GM19351 (cell line): ENCODE measurements around the gene PHKA1.
"Not testable (repeated sequence)": the region's sequence is repeated elsewhere in the genome, so short reads cannot be mapped to it uniquely, and the experiment has no call there.

ENCODE experiments used
- ATAC-seq: cut with Tn5 transposase; IDR thresholded peaks from one replicate; pipeline ENCODE4 v1.9.1; 2021; ENCODE audit warnings: mild to moderate bottlenecking, moderate library complexity; ENCODE audit not compliant: unreplicated experiment

The PHKA1 gene

DNA sequence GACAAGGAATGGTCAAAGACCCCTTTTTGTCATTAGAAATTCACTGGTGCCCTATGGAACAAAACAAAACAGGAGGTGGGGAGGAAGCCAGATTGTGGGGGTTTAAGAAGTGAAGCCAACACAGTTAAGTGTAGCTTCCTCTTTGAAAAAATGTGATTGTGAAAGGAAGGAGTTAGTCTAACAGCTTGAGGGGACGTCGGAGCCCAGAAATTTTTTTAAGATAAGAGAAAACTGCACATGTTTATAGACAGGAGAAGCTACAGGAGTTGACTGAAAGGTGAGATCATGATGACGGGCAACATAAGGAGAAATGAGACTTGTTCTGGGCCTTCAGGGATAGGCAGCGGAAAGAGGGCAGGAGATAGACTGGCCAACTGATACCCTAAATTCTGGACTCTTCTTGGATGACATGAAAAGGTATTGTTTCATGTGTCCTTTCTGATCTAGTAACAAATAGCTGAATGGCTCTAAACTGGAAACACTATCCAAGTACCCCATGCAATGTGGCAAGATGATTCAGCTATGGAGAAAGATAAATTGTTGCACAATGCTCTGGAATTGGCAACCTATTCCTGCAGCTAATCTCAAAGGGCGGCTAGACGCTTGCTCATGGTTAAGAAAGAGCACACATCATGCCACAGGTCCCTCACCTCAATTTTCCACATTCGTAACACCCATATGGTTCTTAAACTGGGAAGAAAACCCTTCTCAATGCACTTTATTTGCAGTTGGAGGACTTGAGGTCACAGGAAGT is 137.8 kb downstream of the PHKA1 start:
- ATAC-seq: no peak

DNA sequence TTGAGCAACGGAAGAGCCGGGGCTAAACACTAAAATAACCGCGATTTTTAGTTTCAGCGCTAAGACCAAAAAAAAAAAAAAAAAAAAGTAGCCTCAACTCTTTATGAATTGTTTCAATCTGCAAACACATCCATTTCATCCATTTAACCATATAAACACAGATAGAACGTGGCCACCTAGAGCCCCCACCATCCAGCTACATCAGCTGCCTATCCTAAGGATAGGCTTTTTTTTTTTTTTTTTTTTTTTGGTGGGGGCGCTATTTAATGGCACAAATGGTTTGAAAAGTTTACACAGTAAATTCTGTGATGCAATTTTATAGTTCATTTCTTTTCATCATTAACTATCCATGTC is 141.0 kb downstream of the PHKA1 start:
- peak; percentile 30 for ATAC-seq

DNA sequence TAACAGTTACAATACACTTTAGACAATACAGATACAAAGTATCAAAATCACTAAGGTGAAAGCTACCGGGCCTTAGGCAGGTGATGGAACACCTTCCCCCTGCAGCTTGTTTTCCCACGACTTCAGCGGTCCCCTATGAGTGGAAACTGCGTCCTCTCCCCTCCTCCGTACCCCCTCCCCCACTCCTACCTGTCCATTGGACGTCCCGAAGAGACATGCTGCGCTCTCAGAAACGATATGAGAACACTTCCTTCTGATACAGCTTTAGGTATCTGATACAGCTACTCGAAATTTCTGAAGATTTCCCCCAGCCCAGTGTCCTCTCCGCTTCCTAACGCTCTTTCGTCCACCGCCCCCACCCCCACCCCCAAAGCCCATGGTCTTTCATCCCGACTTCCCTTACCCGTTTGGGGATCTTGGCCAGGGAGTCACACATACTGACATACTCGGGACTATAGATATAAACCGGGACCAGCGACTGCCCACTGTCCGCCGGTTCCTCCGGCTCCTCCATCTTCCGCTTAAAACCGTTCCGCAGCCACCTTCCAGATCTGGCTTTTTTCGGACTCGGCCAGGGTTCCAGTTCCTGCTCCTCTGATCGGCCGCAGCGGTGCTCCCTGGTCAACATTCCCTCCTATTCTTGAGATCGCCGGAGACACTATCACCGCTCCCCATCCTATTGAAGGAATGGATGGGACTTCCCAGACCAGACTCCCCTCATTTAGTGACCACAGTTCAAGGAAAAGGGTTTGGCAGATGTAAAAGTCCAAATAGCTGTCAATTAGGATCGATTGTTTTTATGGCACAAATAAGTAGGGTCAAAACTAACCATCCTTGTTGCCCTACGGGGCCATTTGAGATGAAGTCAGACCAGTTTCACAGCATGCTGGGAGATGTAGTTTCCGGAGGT is 141.6 kb downstream of the PHKA1 start, which contains the start of gene HDAC8:
Gene HDAC8, minus strand, starts transcription at position 596 of the 910 bp plus-strand sequence. Its CDS starts 82 bp downstream, at position 514.
- peak; percentile 97 for ATAC-seq

DNA sequence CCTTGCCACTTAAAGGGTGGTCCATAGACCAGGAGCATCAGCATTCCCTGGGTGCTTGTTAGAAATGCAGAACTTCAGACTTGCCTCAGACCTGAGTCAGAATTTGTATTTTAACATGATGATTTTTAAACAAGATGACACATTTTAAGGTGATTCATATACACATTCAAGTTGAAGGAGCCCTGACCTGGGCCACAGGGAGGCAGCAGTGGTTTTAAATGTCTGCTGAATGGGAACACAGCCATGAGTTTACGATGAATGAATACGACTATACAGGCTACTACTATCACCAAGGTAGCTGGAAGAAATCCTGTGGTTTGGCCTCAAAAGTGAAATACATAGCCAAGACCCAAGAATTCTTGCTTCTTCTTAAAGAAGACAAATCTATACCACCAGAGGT is 144.3 kb downstream of the PHKA1 start:
- ATAC-seq: no peak

DNA sequence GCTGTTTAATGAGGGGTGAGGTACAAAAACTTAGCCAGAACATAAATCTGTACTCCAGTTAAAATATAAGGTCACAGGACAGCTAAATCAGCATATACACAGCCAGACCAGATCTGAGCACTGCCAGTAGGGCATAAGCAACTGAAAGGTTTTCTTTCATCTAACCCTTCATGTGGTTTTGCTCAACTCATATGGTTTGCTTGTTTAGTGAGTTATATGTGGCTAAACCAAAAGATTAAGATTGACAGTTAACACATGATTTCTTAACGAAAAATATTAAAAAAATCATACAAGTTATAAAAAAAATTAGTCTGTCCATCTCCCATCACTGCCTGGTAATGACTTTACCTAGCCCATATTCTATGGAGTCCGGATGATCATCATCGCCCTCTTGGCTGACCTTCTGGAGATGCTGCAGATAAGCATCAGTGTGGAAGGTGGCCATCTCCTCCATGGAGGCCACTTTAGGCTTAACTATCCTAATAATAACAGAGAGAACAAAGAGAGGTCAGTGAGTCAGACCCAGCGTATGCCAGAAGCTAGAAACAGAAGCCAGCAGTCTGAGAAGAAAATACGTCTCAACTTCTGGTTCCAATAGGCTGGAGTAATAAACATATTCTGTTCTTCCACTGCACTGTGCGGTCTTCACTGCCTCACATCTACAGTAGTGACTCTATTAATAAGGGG is 145.6 kb downstream of the PHKA1 start:
- ATAC-seq: no peak

DNA sequence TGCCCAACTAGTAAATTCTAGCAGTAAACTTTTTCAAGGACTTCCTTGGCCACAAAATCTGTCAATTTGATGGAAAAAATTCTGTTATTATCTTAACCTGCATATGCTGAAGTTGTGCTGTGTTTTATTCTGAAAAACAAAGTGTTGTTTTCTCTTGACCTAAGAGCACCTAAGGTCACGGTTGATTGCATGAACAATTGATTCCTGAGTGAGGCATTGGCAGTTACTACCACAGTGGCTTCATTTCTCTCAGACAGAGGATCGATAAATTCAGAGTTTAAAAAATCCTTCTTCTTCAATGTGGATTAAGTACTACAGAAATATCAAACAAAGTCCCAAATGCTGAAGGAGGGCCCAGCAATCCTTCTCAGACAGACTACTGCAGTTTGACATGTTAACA is 147.7 kb downstream of the PHKA1 start:
- no peak for ATAC-seq

DNA sequence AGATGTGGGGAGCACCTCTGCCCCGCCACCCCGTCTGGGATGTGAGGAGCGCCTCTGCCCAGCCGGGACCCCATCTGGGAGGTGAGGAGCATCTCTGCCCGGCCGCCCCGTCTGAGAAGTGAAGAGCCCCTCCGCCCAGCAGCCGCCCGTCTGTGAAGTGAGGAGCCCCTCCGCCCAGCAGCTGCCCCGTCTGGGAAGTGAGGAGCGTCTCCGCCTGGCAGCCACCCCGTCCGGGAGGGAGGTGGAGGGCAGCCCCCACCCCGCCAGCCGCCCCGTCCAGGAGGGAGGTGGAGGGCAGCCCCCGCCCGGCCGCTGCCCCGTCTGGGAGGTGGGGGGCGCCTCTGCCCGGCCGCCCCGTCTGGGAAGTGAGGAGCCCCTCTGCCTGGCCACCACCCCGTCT is 154.5 kb downstream of the PHKA1 start:
- not testable (repeated sequence) for ATAC-seq

DNA sequence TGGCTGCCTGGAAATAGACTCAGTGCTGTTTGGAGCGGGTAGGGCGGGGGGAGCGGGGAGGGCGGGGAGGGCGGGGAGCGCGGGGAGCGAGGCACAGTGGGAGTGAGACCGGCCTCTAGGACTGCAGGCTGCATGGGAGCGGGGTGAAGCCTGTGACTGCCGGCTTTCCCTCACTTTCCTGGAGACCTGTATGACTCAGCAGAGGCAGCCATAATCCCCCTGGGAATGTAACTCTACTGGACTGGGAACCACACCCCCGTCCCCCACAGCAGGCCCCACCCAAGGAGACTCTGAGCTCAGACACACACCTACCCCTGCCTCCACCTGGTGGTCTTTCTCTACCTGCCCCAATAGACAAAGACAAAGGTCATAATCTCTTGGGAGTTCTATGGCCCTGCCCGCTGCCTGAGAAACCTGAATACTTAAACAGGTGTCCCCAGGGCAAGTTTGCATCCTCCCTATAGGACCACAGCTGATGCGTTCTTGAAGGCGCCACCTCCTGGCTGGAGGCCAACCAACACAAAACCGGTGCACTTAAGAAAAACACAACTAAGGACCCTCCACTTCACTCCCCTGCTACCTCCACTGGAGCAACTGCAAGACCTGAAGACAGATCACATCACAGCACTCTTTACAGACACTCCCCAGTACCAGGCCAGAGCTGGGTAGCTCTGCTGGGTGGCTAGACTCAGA is 159.5 kb downstream of the PHKA1 start:
- ATAC-seq: no peak

DNA sequence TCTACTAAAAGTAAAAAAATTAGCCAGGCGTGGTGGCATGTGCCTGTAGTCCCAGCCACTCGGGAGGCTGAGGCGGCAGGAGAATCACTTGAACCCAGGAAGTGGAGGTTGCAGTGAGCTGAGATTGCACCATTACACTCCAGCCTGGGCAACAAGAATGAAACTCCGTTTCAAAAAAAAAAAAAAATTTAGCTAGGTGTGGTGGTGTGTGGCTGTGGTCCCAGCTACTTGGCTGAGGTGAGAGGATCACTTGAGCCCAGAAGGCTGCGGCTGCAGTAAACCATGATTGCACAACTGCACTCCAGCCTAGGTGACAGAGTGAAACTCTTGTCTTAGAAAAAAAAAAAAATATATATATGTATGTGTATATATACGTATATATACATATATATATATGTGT is 161.7 kb downstream of the PHKA1 start:
- ATAC-seq: not testable (repeated sequence)

DNA sequence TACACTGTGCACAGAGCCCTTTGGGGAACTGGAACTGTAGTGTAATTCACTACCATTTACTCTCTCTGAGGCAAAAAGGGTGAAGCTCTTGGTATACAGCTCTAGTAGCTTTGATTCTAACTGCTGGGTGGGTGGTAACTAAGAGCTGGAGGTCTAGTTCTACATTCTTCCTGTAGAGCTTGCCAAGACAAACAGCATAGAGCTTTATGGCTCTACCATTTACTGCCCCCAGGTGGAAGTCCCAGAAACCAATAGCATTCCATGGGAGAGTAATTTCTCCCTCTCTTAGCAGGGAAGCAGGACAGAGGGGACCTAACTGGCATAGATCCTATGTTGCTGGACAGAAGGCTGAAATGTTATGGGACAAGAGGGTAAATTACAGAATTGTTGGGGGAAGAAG is 168.1 kb downstream of the PHKA1 start:
- no peak for ATAC-seq

DNA sequence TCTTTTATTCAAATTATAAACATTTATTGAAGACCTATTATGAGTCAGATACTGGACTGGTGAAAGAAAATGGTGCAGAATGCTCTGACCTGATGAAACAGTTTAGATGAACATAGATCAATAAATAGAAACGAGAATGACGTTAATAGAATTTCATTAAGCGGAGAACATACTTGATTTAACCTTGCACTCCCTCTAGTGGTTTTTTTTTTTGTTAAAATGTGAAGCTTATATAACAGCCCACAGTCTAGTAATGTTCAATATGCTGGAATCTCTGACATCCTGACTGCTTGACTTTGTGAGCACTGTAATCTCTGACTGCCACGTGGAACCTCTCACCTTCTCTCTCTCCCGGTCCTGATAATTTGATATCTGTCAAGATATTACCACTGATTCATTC is 173.8 kb downstream of the PHKA1 start:
- no peak for ATAC-seq

DNA sequence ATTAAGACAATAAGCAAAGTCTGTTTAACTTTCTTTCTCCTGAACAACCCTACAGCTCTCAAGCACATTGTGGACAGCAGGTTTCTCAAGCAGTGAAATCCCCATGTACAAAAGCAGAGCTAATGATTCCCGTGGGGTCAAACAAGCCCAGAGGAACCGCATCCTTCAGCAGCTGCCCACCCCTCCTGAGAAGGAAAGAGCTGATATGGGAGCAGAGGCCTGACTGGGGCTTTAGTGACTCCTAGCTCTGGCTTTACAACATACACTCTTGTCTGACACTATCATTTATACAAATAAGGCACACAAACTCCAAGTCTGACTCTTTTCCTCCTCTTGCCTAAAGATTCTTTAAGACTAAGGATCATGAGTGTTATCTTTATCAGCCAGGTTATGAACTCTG is 174.3 kb downstream of the PHKA1 start:
- no peak for ATAC-seq

DNA sequence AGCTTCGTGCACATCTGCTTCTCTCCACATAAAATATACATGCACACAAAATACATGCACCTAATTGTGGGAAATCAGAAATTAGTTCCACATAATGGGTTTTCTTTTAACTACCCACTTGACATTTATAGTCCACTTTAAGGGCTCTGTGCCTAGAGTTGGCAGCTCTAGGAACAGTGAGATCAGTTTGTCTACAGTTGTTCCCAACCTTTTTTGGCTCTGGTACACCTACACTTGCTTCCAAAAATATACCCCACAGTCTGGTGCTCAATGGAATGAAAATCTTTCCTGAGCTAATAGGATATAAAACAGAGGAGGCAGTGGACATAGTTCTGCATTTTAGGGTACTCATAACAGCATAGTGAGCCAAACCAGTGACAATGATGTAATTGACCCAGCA is 177.6 kb downstream of the PHKA1 start:
- ATAC-seq: no peak

DNA sequence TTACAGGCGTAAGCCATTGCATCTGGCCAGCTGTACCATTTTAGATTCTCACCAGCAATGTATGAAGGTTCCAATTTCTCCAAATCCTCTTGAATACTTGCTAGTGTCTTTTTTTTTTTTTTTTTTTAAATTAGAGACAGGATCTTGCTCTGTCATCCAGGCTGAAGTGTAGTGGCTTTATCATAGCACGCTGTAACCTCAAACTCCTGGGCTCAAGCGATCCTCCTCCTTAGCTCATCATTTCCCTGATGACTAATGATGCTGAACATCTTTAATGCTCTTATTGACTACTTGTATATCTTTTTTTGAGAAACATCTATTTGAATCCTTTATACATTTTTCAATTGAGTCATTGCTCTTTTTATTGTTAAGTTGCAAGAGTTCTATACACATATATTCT is 181.7 kb downstream of the PHKA1 start:
- ATAC-seq: no peak
